OCI-LY1 (cell line): Measurements from ENCODE around the gene IL31.

Source experiments
- CTCF ChIP-seq: fragments of 200-600 bp; sonication (generic), shearing (Covaris generic); IDR thresholded peaks from 2 replicates; pipeline ENCODE4 v1.5.1; 2017; ENCODE audit warnings: mild to moderate bottlenecking, antibody characterized with exemption, low read length, moderate library complexity, mixed read lengths
- EZH2 ChIP-seq: fragments of 200-600 bp; sonication (generic), shearing (Covaris generic); IDR thresholded peaks from 2 replicates; pipeline ENCODE4 v1.8.0; 2017; ENCODE audit warnings: borderline replicate concordance, mixed run types, mild to moderate bottlenecking, antibody characterized with exemption, low read length, moderate library complexity, mixed read lengths

GRCh38 chr12:122139941-122140340, 34.1 kb downstream of the IL31 start:
- TF ChIP-seq CTCF = no peak
- no peak for TF ChIP-seq EZH2
